Renal pelvis (tissue), 3 donors: ENCODE data around the gene TSPEAR. TPM values are rescaled to one million over a fixed set of nuclear protein-coding genes. Genes with fewer than 3 reads are reported as not detected.

ENCODE experiments used
- polyA plus RNA-seq, 3 donors: library from polyadenylated mRNA; unstranded; fragments of 120-200 nt; gene quantifications; one replicate each; pipeline ENCODE4 v1.2.1, GENCODE V29; 2013; ENCODE audit not compliant: insufficient read length in 3 of 3

The TSPEAR gene
- polyA plus RNA-seq, 3 donors: 0.95 to 1.1 (median 1.0) TPM

Other genes with a start within 250 kb of the TSPEAR start
- not detected for gene KRTAP10-1, start 171.4 kb downstream of the TSPEAR start, polyA plus RNA-seq
- not detected for gene KRTAP10-2, start 160.1 kb downstream of the TSPEAR start, polyA plus RNA-seq
- gene KRTAP10-3, start 152.8 kb downstream of the TSPEAR start, polyA plus RNA-seq: not detected
- gene KRTAP10-4, start 137.8 kb downstream of the TSPEAR start, polyA plus RNA-seq: not detected
- not detected for gene KRTAP10-5, start 131.0 kb downstream of the TSPEAR start, polyA plus RNA-seq
- not detected for gene KRTAP10-6, start 119.1 kb downstream of the TSPEAR start, polyA plus RNA-seq
- gene KRTAP10-7, start 111.0 kb downstream of the TSPEAR start, polyA plus RNA-seq: not detected
- not detected for gene KRTAP10-8, start 99.5 kb downstream of the TSPEAR start, polyA plus RNA-seq
- gene KRTAP10-9, start 84.5 kb downstream of the TSPEAR start, polyA plus RNA-seq: not detected
- gene KRTAP10-10, start 74.2 kb downstream of the TSPEAR start, polyA plus RNA-seq: not detected
- gene KRTAP10-11, start 65.2 kb downstream of the TSPEAR start, polyA plus RNA-seq: not detected
- not detected for gene KRTAP12-4, start 56.9 kb downstream of the TSPEAR start, polyA plus RNA-seq
- not detected for gene KRTAP12-3, start 53.6 kb downstream of the TSPEAR start, polyA plus RNA-seq
- gene KRTAP12-2, start 44.6 kb downstream of the TSPEAR start, polyA plus RNA-seq: not detected
- not detected for gene KRTAP12-1, start 29.4 kb downstream of the TSPEAR start, polyA plus RNA-seq
- not detected for gene KRTAP10-12, start 14.4 kb downstream of the TSPEAR start, polyA plus RNA-seq
- gene UBE2G2, start 90.2 kb upstream of the TSPEAR start, polyA plus RNA-seq: 100 to 1,000 TPM in 2 of 3 donors, 10 to 100 TPM in 1; 63.5 to 144 (median 125) TPM
- 100 to 1,000 TPM; 101 to 116 (median 106) TPM for gene SUMO3, start 106.5 kb upstream of the TSPEAR start, polyA plus RNA-seq
- gene PTTG1IP, start 162.1 kb upstream of the TSPEAR start, polyA plus RNA-seq: 100 to 1,000 TPM; 279 to 290 (median 279) TPM
- 10 to 100 TPM; 12.3 to 16.9 (median 12.4) TPM for gene ITGB2, start 209.3 kb upstream of the TSPEAR start, polyA plus RNA-seq
- gene SLX9, start 228.5 kb upstream of the TSPEAR start, polyA plus RNA-seq: 10 to 100 TPM; 17.9 to 24.4 (median 24.0) TPM